Fibroblast of peridontal ligament (primary cell): ENCODE results near the gene TCTA.
A peak's percentile ranks its signal among the peaks of the same experiment; 100 is the strongest.
"Not testable (repeated sequence)": the region's sequence is repeated elsewhere in the genome, so short reads cannot be mapped to it uniquely, and the experiment has no call there.

Experiments used
- DNase-seq: peaks from one replicate; pipeline ENCODE4 v3.0.0-alpha.2; 2010; ENCODE audit errors: extremely low read depth

Gene TCTA, protein sequence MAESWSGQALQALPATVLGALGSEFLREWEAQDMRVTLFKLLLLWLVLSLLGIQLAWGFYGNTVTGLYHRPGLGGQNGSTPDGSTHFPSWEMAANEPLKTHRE

DNA sequence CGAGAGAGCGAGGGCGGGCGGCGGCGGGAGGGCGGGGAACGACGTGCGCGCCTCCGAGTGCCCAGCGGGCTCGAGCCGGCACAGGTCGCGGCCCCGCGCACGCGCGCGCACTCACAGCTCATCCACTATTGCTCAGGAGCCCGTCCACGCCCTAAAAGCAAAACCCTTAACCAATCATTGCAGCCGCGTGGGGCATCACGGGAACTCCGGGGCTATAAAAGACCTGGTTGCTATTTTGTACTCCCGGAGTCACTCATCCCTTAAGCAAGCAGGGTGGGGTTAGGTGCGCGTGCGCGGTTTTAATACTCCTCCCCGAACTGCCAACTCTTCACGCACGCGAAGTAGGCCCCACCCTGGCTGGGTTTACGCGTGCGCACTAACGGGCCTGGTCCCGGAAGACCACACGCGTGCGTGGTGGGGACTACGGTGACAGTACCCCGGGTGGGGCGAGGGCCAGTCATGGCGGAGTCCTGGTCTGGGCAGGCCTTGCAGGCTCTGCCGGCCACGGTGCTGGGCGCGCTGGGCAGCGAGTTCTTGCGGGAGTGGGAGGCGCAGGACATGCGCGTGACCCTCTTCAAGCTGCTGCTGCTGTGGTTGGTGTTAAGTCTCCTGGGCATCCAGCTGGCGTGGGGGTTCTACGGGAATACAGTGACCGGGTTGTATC is at the start of gene TCTA, which contains the start of gene RHOA:
TSS of gene TCTA (plus strand) at position 456 of the 664 bp plus-strand sequence. CDS start at position 460, 4 bp downstream.
TSS of gene RHOA (minus strand) at position 9 of the 664 bp plus-strand sequence. CDS start 36,387 bp downstream, outside the sequence.
- peak; percentile 100 for DNase-seq

DNA sequence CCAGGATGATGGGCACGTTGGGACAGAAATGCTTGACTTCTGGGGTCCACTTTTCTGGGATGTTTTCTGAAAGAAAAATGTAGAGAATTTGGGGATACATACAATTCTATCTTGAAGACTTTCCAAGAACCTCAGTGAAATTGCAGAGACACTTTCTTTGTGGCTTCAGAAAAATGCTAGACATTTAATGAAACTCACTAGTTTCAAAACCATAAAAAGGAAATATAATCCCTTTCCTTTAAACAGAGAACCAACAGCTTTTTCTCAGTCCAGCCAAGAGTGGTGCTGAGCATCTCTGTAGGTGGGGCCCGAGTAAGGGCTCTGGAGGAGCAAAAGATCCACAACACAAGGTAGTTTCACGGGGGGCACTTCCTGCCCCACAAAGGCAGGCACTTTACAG is 49.7 kb upstream of the TCTA start:
- peak; percentile 80 for DNase-seq

DNA sequence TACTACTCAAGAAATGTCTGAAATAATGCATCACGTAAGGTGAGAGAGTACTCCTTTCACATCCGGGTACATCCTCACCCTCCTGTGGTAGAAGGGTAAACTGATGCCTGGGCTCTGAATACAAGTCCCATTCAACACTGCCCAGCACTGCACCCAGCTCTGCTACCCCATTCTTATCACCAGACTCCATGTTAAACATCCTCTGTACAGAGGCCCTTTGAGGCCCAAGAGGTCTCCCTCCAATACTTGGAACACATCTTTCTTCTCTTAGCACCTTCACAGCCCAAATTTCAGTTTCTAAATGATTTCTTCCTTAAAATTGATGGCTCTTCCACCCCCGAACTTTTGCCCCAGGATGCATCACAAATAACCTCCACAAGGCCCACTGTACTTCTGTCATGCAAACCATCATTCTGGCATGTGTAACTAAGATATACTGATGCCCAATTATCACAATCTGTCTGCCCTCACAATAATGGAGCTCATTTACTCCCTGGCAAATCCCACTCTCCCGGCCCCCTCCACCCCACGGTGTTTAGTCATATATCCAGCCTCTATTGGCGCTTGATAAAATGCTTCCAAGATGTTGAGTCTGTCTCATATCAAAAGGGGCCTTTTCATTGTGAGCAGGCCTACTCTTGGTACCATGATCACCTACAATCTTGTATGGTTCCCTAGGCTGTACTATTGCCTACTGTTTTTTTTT is 41.5 kb upstream of the TCTA start:
- no peak for DNase-seq

DNA sequence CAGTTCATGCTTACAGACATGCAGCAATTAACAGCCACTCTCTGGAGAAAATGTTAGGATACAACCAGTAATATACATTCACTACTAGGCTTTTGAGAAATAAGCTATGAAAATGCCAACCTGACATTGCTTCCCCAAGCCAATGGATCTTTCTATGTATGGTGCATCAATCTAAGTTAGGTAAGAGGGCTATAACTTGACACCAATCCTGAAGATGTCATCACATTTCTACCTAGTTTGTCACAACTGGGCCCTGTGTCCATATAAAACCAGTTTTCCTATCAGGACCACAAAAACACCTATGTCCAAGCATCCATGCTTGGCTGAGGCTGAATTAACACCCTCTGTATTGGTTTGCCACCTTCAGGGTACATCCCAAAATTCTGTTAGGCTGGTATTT is 40.3 kb upstream of the TCTA start:
- no peak for DNase-seq

DNA sequence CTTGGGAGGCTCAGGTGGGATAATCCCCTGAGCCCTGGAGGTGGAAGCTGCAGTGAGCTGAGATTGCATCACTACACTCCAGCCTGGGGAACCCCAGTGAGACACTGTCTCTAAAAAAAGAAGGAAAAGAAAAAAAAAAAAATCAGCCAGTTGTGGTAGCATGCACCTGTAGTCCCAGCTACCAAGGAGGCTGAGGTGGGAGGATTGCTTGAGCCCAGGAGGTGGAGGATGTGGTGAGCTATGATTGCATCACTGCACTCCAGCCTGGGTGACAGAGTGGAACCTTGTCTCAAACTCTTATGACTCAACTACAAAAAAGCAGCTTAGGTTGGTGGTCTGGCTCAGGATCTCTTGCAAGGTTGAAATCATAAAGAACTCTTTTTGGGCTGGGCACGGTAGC is 34.7 kb upstream of the TCTA start:
- no peak for DNase-seq

DNA sequence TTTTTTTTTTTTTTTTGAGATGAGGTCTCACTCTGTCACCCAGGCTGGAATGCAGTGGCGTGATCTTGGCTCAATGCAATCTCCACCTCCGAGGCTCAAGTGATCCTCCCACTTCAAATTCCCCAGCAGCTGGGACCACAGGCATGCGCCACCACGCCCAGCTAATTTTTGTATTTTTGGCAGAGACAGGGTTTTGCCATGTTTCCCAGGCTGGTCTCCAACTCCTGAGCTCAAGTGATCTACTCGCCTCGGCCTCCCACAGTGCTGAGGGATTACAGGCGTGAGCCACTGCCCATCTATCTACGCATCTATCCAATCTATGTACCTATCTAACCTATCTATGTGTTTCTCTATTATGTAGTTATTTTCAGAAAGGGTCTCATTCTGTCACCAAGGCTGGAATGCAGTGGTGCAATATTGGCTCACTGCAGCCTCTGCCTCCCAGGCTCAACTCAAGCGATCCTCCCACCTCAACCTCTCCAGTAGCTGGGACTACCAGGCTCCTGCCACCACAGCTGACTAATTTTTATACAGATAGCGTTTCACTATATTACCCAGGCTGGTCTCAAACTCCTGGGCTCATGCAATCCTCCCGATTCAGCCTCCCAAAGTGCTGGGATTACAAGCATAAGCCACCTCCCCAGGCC is 33.9 kb upstream of the TCTA start:
- peak; percentile 91 for DNase-seq

DNA sequence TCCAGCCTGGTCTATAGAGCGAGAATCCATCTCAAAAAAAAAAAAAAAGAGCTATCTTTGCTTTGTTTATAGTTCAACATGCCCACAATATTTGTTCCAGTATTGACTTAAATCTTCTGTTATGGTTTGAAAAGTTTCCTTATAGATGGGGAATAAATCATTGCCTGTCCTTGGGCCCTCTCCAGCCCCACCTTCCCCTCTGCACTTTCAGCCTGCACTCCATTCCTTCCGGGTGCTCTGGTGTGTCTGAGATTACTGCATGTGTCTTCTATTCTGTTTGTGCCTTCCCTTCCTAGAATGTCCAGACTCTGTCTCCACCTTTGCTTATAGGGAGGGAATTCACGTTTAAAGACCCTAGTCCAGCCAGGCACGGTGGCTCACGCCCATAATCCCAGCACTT is 28.8 kb upstream of the TCTA start:
- DNase-seq = no peak

DNA sequence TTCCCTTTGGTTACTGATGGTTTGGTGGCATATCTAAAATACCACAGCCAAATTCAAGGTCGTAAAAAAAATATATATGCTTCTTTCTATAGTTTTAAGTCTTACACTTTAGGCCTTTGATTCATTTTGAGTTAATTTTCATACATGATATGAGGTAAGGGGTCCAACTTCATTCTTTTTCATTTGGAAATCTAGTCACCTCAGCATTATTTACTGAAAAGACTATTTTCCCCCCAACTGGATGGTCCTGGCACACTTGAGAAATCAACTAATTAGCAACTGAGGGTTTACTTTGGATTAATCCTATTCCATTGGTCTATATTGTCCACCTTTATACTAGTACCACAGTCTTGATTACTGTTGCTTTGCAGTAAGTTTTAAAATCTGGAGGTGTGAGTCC is 26.6 kb upstream of the TCTA start:
- no peak for DNase-seq

DNA sequence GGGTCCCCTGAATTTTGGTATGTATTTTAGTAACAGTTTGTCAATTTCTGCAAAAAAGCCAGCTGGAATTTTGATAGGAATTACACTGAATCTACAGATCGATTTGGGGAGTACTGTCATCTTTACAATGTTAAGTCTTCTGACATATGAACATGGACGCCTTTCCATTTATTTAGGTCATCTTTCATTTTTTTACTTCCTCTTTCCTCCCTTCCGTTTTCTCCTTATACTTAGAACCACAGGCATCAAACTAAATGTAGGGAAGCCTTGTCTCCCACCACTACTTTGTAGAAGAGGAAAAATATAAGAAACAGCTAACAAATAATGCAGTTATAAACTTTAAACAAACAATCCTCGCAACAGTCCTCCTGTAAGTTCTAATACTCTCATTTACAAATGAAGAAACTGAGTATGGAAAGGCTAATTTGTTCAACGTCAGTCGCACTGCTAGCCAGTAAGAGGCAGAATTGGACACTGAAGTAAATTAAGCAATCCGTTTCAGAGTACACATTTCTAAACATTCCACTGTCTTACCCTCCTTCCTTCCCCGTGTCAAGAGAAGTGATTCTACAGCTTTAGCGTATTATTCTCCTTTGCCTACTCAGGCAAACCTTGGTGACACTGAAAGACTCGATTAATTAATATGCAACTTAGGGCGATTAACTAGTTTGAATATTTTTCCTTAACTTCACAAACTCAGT is 26.0 kb upstream of the TCTA start:
- no peak for DNase-seq

DNA sequence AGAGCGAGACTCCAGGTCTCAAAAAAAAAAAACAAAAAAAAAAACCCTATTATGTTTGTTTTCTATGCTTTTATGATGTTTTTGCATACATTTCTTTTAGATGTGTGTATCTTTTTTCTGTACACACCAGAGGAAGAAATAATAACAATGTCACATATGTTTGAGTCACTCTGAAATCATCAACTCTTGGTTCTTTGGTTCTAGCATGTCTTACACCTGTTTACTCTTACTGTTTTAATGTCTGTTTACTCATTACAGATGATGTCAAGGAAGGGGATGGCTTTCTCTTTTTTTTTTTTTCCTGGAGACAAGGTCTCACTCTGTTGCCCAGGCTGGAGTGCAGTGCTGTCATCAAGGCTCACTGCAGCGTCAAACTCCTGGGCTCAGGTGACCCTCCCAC is 24.5 kb upstream of the TCTA start:
- DNase-seq = no peak

DNA sequence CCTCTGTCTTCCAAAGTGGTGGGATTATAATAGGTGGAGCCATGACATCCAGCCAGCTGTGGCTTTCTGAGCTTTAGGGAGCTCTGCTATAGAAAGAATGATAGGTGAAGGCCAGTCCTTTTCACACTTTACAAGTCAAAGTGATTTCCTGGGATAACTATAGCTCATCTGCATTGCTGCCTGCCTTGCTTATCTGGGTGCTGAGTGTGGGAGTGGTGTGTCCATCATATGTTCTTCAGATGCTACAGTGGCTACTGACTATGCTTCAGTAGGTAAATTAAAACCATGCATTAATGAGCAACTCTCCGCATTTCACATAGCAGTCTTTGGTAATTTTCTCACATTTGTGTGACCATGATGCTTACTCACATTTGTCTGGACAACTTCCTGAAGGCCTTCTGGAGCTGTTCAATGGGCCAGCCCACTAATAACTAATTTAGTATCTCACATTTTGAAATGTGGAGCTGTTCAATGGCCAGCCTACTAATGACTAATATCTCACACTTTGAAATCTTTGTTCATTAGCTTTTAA is 23.9 kb upstream of the TCTA start:
- DNase-seq = no peak

DNA sequence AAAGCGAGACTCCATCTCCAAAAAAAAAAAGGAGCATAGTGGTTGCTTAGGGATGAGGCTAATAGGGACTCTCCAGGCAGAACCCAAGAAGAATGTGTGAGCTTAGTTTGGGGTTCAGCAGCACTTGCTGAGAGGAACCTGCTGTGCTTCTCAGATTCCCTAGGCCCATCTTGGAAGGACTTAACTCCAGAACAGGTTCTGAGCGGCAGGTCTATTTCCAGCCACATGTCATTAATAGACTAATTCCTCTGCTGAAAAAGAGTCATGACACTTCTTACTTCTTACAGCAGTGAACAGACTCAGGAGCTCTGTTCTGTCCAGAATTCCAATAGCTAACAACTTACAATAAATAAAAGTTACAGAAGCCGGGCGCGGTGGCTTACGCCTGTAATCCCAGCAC is 22.9 kb upstream of the TCTA start:
- no peak for DNase-seq

DNA sequence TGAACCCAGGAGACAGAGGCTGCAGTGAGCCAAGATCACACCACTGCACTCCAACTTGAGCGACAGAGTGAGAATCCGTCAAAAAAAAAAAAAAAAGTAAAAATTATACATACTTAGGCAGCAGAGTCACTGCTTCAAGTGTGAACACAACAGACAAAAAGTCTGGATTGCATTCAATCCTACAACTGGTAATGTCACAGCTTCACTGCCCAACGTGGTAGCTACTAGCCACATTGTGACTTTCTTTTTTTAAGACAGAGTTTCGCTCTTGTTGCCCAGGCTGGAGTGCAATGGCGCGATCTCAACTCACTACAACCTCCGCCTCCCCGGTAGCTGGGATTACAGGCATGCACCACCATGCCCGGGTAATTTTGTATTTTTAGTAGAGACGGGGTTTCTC is 20.9 kb upstream of the TCTA start:
- not testable (repeated sequence) for DNase-seq

DNA sequence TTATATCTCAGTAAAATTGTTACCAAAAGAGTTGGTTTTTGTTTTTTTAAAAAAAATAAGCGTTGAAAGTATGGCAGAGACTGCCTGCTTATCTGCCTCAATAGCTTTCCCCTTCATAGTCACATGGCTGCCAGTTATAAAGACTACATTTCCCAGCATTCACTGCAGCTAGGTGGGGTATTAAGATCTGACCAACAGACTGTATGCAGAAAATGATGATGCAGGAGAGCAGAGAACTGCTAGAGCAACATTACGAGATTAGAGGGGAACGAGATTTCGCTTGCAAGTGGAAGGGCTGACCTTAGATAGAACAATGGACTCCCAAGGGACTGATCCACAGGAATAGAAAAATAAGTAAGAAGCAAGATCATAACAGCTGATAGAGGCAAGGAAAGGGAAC is 14.8 kb upstream of the TCTA start:
- no peak for DNase-seq

DNA sequence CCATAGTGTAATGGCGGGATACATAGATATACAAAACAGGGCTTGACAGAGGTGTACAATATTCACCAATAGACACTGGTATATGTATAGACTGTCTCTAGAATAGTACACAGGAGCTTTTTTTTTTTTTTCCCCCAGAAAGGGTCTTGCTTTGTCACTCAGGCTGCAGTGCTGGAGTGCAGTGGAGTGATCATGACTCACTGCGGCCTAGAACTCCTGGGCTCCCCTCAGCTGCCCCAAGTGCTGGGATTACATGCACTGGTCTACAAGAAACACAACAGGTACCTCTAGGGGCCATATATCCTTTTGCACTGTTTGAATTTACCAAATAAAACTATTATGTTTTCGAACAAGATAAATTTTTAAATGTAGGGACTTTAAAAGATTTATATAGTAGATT is 12.8 kb upstream of the TCTA start:
- DNase-seq = no peak

DNA sequence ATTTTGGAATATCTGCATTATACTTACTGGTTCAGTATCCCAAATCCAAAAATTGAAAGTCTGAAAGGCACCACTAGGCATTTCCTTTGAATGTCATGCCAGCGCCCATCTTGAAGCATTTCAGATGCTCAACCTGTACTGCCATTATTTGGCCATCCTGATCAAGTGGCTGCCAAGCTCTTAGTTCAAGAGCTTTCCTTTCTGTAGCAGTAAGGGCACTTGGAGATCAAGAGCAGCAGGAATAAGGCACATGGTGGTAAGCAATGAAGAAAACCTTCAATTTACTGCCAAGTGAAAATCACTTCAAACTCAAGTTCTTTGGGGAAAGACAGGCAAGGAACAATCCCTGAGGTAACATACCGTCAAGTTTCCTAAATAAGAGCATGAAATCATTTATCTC is 10.5 kb upstream of the TCTA start:
- no peak for DNase-seq

DNA sequence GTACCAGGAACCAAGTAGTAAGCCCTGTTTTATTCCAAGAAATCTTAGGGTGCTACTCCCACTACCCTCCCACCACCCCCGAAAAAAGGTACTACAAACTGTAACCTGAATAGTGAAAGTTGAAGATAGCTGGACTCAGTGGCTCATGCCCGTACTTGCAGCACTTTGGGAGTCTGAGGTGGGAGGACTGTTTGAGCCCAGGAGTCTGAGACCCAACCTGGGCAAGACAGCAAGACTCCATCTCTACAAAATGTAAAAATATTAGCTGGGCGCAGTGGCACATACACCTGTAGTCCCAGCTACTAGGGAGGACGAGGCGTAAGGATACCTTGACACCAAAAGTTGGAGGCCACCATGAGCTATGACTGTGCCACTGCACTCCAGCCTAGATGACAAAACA is 8.3 kb upstream of the TCTA start:
- DNase-seq = no peak

DNA sequence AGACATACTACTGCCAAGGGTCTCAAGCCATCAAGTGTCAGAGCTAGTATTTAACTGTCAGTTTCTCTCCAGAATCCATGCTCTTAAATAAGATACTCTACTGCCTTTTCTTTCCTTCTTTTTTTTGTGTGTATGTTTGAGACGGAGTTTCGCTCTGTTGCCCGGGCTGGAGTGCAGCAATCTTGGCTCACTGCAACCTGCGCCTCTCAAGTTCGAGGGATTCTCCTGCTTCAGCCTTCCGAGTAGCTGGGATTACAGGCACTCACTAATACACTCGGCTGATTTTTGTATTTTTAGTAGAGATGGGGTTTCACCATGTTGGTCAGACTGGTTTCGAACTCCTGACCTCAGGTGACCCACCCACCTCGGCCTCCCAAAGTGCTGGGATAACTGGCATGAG is 6.7 kb upstream of the TCTA start:
- peak; percentile 20 for DNase-seq

DNA sequence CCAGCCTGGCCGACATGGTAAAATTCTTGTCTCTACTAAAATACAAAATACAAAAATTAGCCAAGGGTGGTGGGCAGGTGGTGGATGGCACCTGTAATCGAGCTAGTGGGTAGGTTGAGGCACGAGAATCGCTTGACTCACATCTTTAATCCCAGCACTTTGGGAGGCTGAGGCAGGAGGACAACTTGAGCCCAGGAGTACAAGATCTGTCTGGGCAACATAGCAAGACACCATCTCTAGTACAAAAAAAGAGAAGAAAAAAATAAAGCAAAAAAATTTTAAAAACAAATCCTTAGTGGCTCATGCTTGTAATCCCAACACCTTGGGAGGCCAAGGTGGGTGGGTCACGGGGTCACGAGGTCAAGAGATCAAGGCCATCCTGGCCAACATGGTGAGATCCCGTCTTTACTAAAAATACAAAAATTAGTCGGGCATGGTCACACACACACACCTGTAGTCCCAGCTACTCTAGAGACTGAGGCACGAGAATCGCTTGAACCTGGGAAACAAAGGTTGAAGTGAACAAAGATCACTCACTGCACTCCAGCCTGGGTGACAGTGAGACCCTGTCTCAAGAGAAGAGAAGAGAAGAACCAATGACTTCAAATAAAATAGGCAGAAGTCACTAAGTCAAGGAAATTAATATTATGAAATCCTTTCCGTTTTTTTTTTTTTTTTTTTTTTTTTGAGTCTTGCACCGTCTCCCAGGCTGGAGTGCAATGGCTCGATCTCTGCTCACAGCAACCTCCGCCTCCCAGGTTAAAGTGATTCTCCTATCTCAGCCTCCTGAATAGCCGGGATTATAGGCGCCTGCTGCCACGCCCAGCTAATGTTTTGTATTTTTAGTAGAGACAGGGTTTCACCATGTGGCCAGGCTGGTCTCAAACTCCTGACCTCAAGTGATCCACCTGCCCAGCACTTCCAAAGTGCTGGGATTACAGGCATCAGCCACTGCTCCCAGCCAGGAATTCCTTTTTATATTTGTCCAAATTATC is 5.4 kb upstream of the TCTA start:
- DNase-seq = no peak

DNA sequence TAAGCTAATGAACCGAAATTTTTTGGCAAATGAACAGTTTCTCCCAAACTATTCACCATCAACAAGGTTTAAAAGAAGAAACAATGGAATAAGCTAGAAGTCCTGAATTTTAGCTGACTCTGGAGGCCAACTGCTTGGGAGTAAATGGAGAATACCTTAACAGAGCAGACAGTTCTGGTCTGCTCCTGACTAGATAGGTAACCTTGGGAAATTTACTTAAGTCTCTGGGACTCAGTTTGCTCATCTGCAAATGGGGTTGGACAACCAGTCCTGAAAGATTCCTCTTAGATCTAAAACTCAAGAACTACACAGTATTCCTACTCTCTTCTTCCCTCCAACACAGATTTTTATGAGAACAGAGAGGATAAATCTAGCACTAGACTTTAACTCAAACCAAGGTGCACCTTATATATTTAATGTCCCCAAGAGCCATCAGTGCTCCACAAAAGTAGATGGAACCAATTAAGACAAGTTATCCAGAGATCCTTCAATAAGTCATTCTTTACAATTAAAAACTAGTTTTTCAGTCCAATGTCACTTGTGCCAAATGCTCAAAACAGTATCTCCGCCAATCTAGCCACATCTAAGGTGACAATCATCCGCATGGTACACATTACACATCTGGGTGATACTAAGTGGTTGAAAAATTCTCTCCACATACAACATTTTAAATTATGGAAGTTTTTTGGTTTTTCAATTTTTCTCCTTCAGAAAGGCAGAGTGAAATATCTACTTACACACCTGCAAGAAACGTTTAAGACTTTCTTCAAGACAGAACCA is 2.0 kb upstream of the TCTA start:
- no peak for DNase-seq
